MCF 10A (cell line): Measurements from ENCODE around the gene TBC1D22B. TPM values are rescaled to one million over a fixed set of nuclear protein-coding genes. Genes with fewer than 3 reads are reported as not detected.

Source experiments
- BruUV-seq: library from RNA; stranded (reverse); fragments of 400-500 nt; replicated peaks from 2 replicates; lab custom pipeline; 2021; lab: Mats Ljungman, UMichigan
- CTCF ChIA-PET: fragments of 300-600 bp; sonication (Branson Sonifier 250); formaldehyde crosslinking; extraction: SDS; loops from one replicate; lab custom pipeline; 2021; ENCODE audit warnings: antibody characterized with exemption, inconsistent platforms; lab: Yijun Ruan, JAX
- POLR2A ChIA-PET: fragments of 300-600, 350-650 bp; sonication (Branson Sonifier 250); formaldehyde crosslinking; extraction: SDS; loops from one replicate; lab custom pipeline; 2020; ENCODE audit warnings: antibody characterized with exemption, inconsistent platforms; lab: Yijun Ruan, JAX
- DNase-seq: peaks from one replicate; pipeline ENCODE4 v3.0.0-alpha.2; 2018; ENCODE audit not compliant: unreplicated experiment
- H3K27ac Mint-ChIP-seq: one replicate; pipeline ENCODE4 v1.8.0; 2022; ENCODE audit warnings: mild to moderate bottlenecking, low read depth, mixed read lengths; ENCODE audit not compliant: unreplicated experiment
- H3K27me3 Mint-ChIP-seq: one replicate; pipeline ENCODE4 v1.8.0; 2022; ENCODE audit warnings: mixed read lengths; ENCODE audit not compliant: insufficient read depth, unreplicated experiment
- H3K36me3 Mint-ChIP-seq: one replicate; pipeline ENCODE4 v1.8.0; 2022; ENCODE audit warnings: mild to moderate bottlenecking, moderate library complexity, mixed read lengths; ENCODE audit not compliant: insufficient read depth, unreplicated experiment
- H3K4me1 Mint-ChIP-seq: one replicate; pipeline ENCODE4 v1.8.0; 2022; ENCODE audit warnings: mixed read lengths; ENCODE audit not compliant: insufficient read depth, unreplicated experiment
- H3K4me3 Mint-ChIP-seq: one replicate; pipeline ENCODE4 v1.8.0; 2022; ENCODE audit warnings: mild to moderate bottlenecking, moderate library complexity, mixed read lengths; ENCODE audit not compliant: unreplicated experiment
- H3K9me3 Mint-ChIP-seq: one replicate; pipeline ENCODE4 v1.8.0; 2022; ENCODE audit warnings: mixed read lengths; ENCODE audit not compliant: unreplicated experiment
- CTCF ChIP-seq: fragments of 200-600 bp; IDR thresholded peaks from one replicate; pipeline ENCODE4 v1.8.0; 2022; ENCODE audit warnings: antibody characterized with exemption, mild to moderate bottlenecking; ENCODE audit not compliant: unreplicated experiment
- intact Hi-C: fragments of 100-400 bp; cut with micrococcal nuclease; formaldehyde crosslinking; loops from 2 replicates; pipeline ENCODE4 v1.14.1; 2022
- total RNA-seq: library from RNA; stranded (reverse); gene quantifications from 2 replicates; pipeline ENCODE4 v1.2.3, GENCODE V29; 2022

Gene TBC1D22B
- total RNA-seq, 1 experiment from 2014 or later: 12.9 TPM

- Mint-ChIP-seq H3K27ac (peak overlapping the region; percentile 99), H3K4me1 (peaks cover 50% of the 10 kb centered on the region), H3K4me3 (peak overlapping the region; percentile 59), H3K27me3 (no peaks in the 10 kb centered on the region), H3K9me3 (peaks cover 7% of the 10 kb centered on the region), H3K36me3 (peaks cover 6% of the 10 kb centered on the region)
- intact Hi-C loops: no loop called here
- POLR2A ChIA-PET: interaction anchor here (0.7 to 5.6 kb wide), 8 partner anchors 15 to 256 kb away, joined by 3 to 70 read pairs (median 3); partner anchors contain the start of genes MTCH1, TBC1D22B and TMEM217
- DNase-seq: peak; percentile 92
- BruUV-seq: no TSS peak
- CTCF ChIA-PET: interaction anchor here (0.7 to 1.0 kb wide), 4 partner anchors 14 to 34 kb away, joined by 3 read pairs; partner anchors contain the start of gene TMEM217
- TF ChIP-seq CTCF: no peak
These were observed 15.0 kb upstream of the TBC1D22B start for GRCh38 chr6:37242429-37243052.

- CTCF ChIA-PET: interaction anchor here (0.7 kb wide), 1 partner anchor 13 kb away, joined by 3 read pairs; no protein-coding TSS in a partner anchor
- intact Hi-C loops: no loop called here
- no peaks in the 10 kb centered on the region for H3K27me3 Mint-ChIP-seq
- no peak for DNase-seq
- TF ChIP-seq CTCF: no peak
- peaks cover 7% of the 10 kb centered on the region for H3K9me3 Mint-ChIP-seq
- peaks cover 6% of the 10 kb centered on the region for H3K36me3 Mint-ChIP-seq
- H3K4me1 Mint-ChIP-seq: peaks cover 47% of the 10 kb centered on the region
- BruUV-seq: TSS peak; percentile 49
- H3K4me3 Mint-ChIP-seq: peak overlapping the region; percentile 59
- POLR2A ChIA-PET: interaction anchor here (0.7 to 5.6 kb wide), 7 partner anchors 14 to 257 kb away, joined by 3 to 70 read pairs (median 3); partner anchors contain the start of genes MTCH1, TBC1D22B and TMEM217
- H3K27ac Mint-ChIP-seq: peak overlapping the region; percentile 99
These were observed 14.3 kb upstream of the TBC1D22B start for GRCh38 chr6:37243131-37243815.

GRCh38 chr6:37243816-37244370 lies 13.7 kb upstream of the TBC1D22B start:
- H3K4me3 Mint-ChIP-seq: peak overlapping the region; percentile 1

More at GRCh38 chr6:37243816-37244370, 13.7 kb upstream of the TBC1D22B start:
- Mint-ChIP-seq H3K27ac (peak overlapping the region; percentile 99), H3K36me3 (peaks cover 6% of the 10 kb centered on the region), H3K27me3 (no peaks in the 10 kb centered on the region), H3K4me1 (peaks cover 47% of the 10 kb centered on the region), H3K9me3 (peaks cover 7% of the 10 kb centered on the region)
- intact Hi-C loops: loop anchor here (1.0 kb wide), 1 partner anchor 13 kb away; the partner anchor contains the start of gene TBC1D22B
- TF ChIP-seq CTCF: no peak
- CTCF ChIA-PET: interaction anchor here (1.2 kb wide), 1 partner anchor 14 kb away, joined by 6 read pairs; the partner anchor contains the start of genes TBC1D22B and TMEM217
- no TSS peak for BruUV-seq
- POLR2A ChIA-PET: interaction anchor here (0.8 to 5.4 kb wide), 6 partner anchors 13 to 258 kb away, joined by 3 to 110 read pairs (median 6); partner anchors contain the start of genes MTCH1, TBC1D22B and TMEM217
- DNase-seq: no peak
